SK-N-SH (cell line): Measurements from ENCODE around the gene STXBP6. TPM values are rescaled to one million over a fixed set of nuclear protein-coding genes. Genes with fewer than 3 reads are reported as not detected.
A peak's percentile ranks its signal among the peaks of the same experiment; 100 is the strongest.

Experiments
- CTCF ChIA-PET: fragments of 300-600, 350-600 bp; formaldehyde crosslinking; extraction: SDS; loops from one replicate; lab custom pipeline; 2021; lab: Yijun Ruan, JAX
- POLR2A ChIA-PET: fragments of 350-600 bp; sonication (Branson Sonifier 250); formaldehyde crosslinking; extraction: SDS; loops from one replicate; lab custom pipeline; 2020; ENCODE audit warnings: antibody characterized with exemption, inconsistent platforms; lab: Yijun Ruan, JAX
- DNase-seq: peaks from one replicate; pipeline ENCODE4 v3.0.0; 2012
- H2AFZ ChIP-seq: fragments of 200-600 bp; sonication (generic); 2 replicates; pipeline ENCODE4 v1.8.1; 2016; ENCODE audit warnings: antibody characterized with exemption, mild to moderate bottlenecking, low read depth
- H3F3A ChIP-seq: fragments of 200-600 bp; sonication (generic); replicated peaks from 2 replicates; pipeline ENCODE3; 2016; ENCODE audit warnings: antibody characterized with exemption, mild to moderate bottlenecking; ENCODE audit not compliant: insufficient read depth
- H3K27ac ChIP-seq, 2 experiments: fragments of 200-500 bp in 1 of 2; fragments of 200-600 bp in 1 of 2; sonication (Bioruptor generic) in 1 of 2; sonication (generic), shearing (Covaris generic) in 1 of 2; 2 replicates each; pipeline versions ENCODE4 v1.5.1 to v1.6.1; 2014 to 2016; ENCODE audit warnings: low read depth in 2 of 2, inconsistent platforms in 1 of 2, low read length in 1 of 2, mild to moderate bottlenecking in 1 of 2, mixed read lengths in 1 of 2
- H3K27me3 ChIP-seq: fragments of 200-600 bp; sonication (generic), shearing (Covaris generic); 2 replicates; pipeline ENCODE4 v1.6.1; 2016; ENCODE audit warnings: mixed run types; ENCODE audit not compliant: insufficient read depth
- H3K36me3 ChIP-seq, 2 experiments: fragments of 200-500 bp in 1 of 2; fragments of 200-600 bp in 1 of 2; sonication (Bioruptor generic) in 1 of 2; sonication (generic) in 1 of 2; replicated peaks in 1 of 2; 2 replicates each; pipeline versions ENCODE3 to v1.5.1; 2014 to 2016; ENCODE audit warnings: low read length in 1 of 2, mild to moderate bottlenecking in 1 of 2; ENCODE audit not compliant: insufficient read depth in 2 of 2, control insufficient read depth in 1 of 2
- H3K4me1 ChIP-seq, 2 experiments: fragments of 200-500 bp in 1 of 2; fragments of 200-600 bp in 1 of 2; sonication (Bioruptor generic) in 1 of 2; sonication (generic), shearing (Covaris generic) in 1 of 2; 2 replicates each; pipeline versions ENCODE4 v1.5.1 to v1.6.1; 2014 to 2016; ENCODE audit warnings: low read depth in 1 of 2, low read length in 1 of 2, mixed run types in 1 of 2; ENCODE audit not compliant: insufficient read depth in 2 of 2, control insufficient read depth in 1 of 2
- H3K4me2 ChIP-seq: fragments of 200-600 bp; sonication (generic), shearing (Covaris generic); 2 replicates; pipeline ENCODE4 v1.6.1; 2017; ENCODE audit warnings: mixed run types
- H3K4me3 ChIP-seq, 2 experiments: fragments of 200-500 bp in 1 of 2; fragments of 200-600 bp in 1 of 2; sonication (Bioruptor generic) in 1 of 2; sonication (generic), shearing (Covaris generic) in 1 of 2; 2 replicates each; pipeline versions ENCODE4 v1.5.1 to v1.8.1; 2014 to 2016; ENCODE audit warnings: low read depth in 2 of 2, inconsistent platforms in 1 of 2, low read length in 1 of 2, mild to moderate bottlenecking in 1 of 2, mixed read lengths in 1 of 2, moderate library complexity in 1 of 2
- H3K79me2 ChIP-seq: fragments of 200-600 bp; sonication (generic); 2 replicates; pipeline ENCODE4 v1.8.1; 2017; ENCODE audit warnings: mild to moderate bottlenecking; ENCODE audit not compliant: insufficient read depth
- H3K9ac ChIP-seq: fragments of 200-600 bp; sonication (generic); 2 replicates; pipeline ENCODE4 v1.6.1; 2017; ENCODE audit warnings: mixed run types
- H3K9me2 ChIP-seq: fragments of 200-600 bp; sonication (generic); 2 replicates; pipeline ENCODE4 v1.6.1; 2017; ENCODE audit warnings: mixed run types
- H3K9me3 ChIP-seq: fragments of 200-600 bp; sonication (generic); 2 replicates; pipeline ENCODE4 v1.6.1; 2017; ENCODE audit warnings: mixed run types, mild to moderate bottlenecking, moderate library complexity
- H4K20me1 ChIP-seq: fragments of 200-600 bp; sonication (generic); 2 replicates; pipeline ENCODE4 v1.6.1; 2017; ENCODE audit warnings: mild to moderate bottlenecking, mixed run types; ENCODE audit not compliant: insufficient read depth
- CTCF ChIP-seq: fragments of 200-600 bp; sonication (generic); IDR thresholded peaks from 2 replicates; pipeline ENCODE4 v1.6.1; 2017; ENCODE audit warnings: antibody characterized with exemption, mild to moderate bottlenecking, moderate library complexity
- EP300 ChIP-seq, 2 experiments: IDR thresholded peaks; 2 replicates each; pipeline versions ENCODE4 v1.4.0 to v1.6.1; 2012; ENCODE audit warnings: borderline replicate concordance in 1 of 2, low read depth in 1 of 2, low read length in 1 of 2
- FOXM1 ChIP-seq: IDR thresholded peaks from 2 replicates; pipeline ENCODE4 v1.4.0; 2012; ENCODE audit warnings: low read depth, mild to moderate bottlenecking
- IRF3 ChIP-seq: fragments of 150-350 bp; IDR thresholded peaks from 2 replicates; pipeline ENCODE4 v1.6.1; 2016; ENCODE audit warnings: mild to moderate bottlenecking, low read depth, low read length
- NRF1 ChIP-seq: IDR thresholded peaks from 2 replicates; pipeline ENCODE4 v1.6.1; 2012; ENCODE audit warnings: low read depth, mild to moderate bottlenecking, low read length
- YY1 ChIP-seq: IDR thresholded peaks from 2 replicates; pipeline ENCODE4 v1.4.0; 2012; ENCODE audit warnings: low read depth, mild to moderate bottlenecking
- WGBS: methylation state at CpG from one replicate; pipeline ENCODE4 v1.1.6; 2017; ENCODE audit warnings: low lambda C conversion rate; 5-methylcytosine and 5-hydroxymethylcytosine counted together
- polyA plus RNA-seq, 3 experiments: library from polyadenylated mRNA; depleted of rRNA; stranded (reverse); fragments of >200 nt; gene quantifications; 2 replicates each; pipeline ENCODE4 v1.2.3, GENCODE V29; 2012

STXBP6 gene
- polyA plus RNA-seq, 1 of the 3 experiments (the other 2 are of a cell fraction): 0.16 TPM

GRCh38 chr14:24954700-24955037 lies 95.3 kb downstream of the STXBP6 start:
- H3K79me2 ChIP-seq: no peaks in the 10 kb centered on the region
- no peaks in the 10 kb centered on the region for H3K4me1 ChIP-seq
- no peaks in the 10 kb centered on the region for H4K20me1 ChIP-seq

GRCh38 chr14:24954037-24954699 lies 95.8 kb downstream of the STXBP6 start:
- no peak overlapping the region for H3K27ac ChIP-seq
- WGBS: 25% methylated on average over 4 of the region's 4 CpGs
- H3K79me2 ChIP-seq: no peaks in the 10 kb centered on the region
- CTCF ChIA-PET: interaction anchor here (1.3 kb wide), 1 partner anchor 42 kb away, joined by 4 read pairs; no protein-coding TSS in a partner anchor
- no peak overlapping the region; the same call in 1 of the 2 replicates for H2AFZ ChIP-seq
- H3F3A ChIP-seq: no peaks in the 10 kb centered on the region
- DNase-seq: no peak
- no peak overlapping the region for H3K9ac ChIP-seq
- no peaks in the 10 kb centered on the region for H3K36me3 ChIP-seq
- H4K20me1 ChIP-seq: no peaks in the 10 kb centered on the region
- no peak overlapping the region for H3K4me2 ChIP-seq
- no peak overlapping the region for H3K4me3 ChIP-seq
- POLR2A ChIA-PET: no interaction called here
- peaks cover 5% of the 10 kb centered on the region for H3K27me3 ChIP-seq
- H3K9me3 ChIP-seq: no peaks in the 10 kb centered on the region
- H3K4me1 ChIP-seq: no peaks in the 10 kb centered on the region
- no peak for TF ChIP-seq FOXM1
- no peaks in the 10 kb centered on the region for H3K9me2 ChIP-seq

More at GRCh38 chr14:24954700-24955037, 95.3 kb downstream of the STXBP6 start:
- ChIA-PET POLR2A (no interaction called here), CTCF (interaction anchor here (1.3 kb wide), 1 partner anchor 42 kb away, joined by 4 read pairs; no protein-coding TSS in a partner anchor)
- no peaks in the 10 kb centered on the region for H3K36me3 ChIP-seq
- H3K9me3 ChIP-seq: no peaks in the 10 kb centered on the region
- H3F3A ChIP-seq: no peaks in the 10 kb centered on the region
- H3K27ac ChIP-seq: no peak overlapping the region
- H3K9ac ChIP-seq: no peak overlapping the region
- H3K27me3 ChIP-seq: peaks cover 5% of the 10 kb centered on the region
- no peak overlapping the region for H2AFZ ChIP-seq
- no peak overlapping the region for H3K4me3 ChIP-seq
- DNase-seq: no peak
- WGBS: 6% methylated on average over 2 of the region's 2 CpGs
- TF ChIP-seq EP300 (IDR thresholded peaks at IDR 0.05; ENCODE audit: borderline replicate concordance in 1 of 2, low read depth in 1 of 2, low read length in 1 of 2) (no peak), NRF1 (no peak), IRF3 (no peak)
- H3K4me2 ChIP-seq: no peak overlapping the region
- no peaks in the 10 kb centered on the region for H3K9me2 ChIP-seq

- DNase-seq: peak; percentile 4
- Histone ChIP-seq H3K4me2 (no peak overlapping the region), H3K27ac (no peak overlapping the region), H3K36me3 (no peaks in the 10 kb centered on the region), H3K9ac (no peak overlapping the region), H3K9me3 (no peaks in the 10 kb centered on the region), H3K9me2 (no peaks in the 10 kb centered on the region), H3K4me1 (no peaks in the 10 kb centered on the region), H2AFZ (peak overlapping the region; percentile 19; the same call in 1 of the 2 replicates), H3K4me3 (no peak overlapping the region), H3K27me3 (peaks cover 5% of the 10 kb centered on the region), H3K79me2 (no peaks in the 10 kb centered on the region), H3F3A (no peaks in the 10 kb centered on the region), H4K20me1 (no peaks in the 10 kb centered on the region)
- CTCF ChIA-PET: interaction anchor here (1.3 kb wide), 1 partner anchor 43 kb away, joined by 4 read pairs; no protein-coding TSS in a partner anchor
- POLR2A ChIA-PET: no interaction called here
- 9% methylated on average over 8 of the region's 8 CpGs for WGBS
- TF ChIP-seq YY1 (no peak), CTCF (peak; percentile 32; the same call in 1 of the 2 replicates)
Measured at GRCh38 chr14:24952851-24953666, 96.9 kb downstream of the STXBP6 start.
